ENCODE results near the gene CD68.
"Not testable (repeated sequence)": the region's sequence is repeated elsewhere in the genome, so short reads cannot be mapped to it uniquely, and the experiment has no call there.

The CD68 gene

GRCh38 chr17:7580604-7581575 lies 1.5 kb downstream of the CD68 start:
- DNase-seq = no peak

DNA sequence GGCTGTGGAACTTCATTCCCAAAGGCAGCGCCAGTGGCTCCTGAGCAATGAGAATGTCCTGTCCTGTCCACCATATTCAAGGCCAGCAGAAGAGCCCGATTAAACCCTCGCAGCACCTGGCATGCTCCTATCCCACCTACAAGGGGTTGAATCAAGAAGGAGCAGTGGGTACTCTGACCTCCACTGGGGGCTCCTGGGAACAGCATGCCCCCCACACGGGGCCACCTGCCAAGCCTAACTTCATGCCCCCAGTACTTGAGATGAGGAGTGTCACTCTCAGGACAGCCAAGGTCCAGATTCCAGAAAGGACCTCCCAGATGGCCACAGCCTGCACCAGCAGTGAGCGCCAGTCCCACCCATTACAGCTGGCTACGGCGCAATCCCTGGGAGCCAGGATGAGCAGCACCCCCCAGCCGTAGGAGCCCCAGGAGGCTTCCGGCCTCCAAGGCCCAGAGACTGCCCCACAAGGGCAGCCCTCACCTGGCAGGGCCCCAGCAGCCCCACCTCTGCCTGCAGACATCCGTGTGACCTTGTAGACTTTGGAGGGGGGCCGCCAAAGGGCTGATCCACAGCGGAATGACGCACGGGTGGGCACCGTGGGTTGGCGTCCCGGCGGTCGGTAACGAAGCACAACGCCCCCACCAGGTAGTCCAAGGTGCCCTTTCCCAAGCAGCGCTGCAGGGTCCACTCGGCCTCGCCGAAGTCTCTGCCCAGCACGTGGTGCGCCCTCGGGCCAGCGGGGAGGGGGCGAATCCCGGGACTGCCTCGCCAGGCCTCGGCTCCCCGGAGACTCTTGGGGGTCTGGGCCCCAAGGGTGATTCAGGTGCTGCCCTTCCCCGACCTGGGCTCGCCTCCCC lies 3.2 kb downstream of the CD68 start:
- DNase-seq = no peak

DNA sequence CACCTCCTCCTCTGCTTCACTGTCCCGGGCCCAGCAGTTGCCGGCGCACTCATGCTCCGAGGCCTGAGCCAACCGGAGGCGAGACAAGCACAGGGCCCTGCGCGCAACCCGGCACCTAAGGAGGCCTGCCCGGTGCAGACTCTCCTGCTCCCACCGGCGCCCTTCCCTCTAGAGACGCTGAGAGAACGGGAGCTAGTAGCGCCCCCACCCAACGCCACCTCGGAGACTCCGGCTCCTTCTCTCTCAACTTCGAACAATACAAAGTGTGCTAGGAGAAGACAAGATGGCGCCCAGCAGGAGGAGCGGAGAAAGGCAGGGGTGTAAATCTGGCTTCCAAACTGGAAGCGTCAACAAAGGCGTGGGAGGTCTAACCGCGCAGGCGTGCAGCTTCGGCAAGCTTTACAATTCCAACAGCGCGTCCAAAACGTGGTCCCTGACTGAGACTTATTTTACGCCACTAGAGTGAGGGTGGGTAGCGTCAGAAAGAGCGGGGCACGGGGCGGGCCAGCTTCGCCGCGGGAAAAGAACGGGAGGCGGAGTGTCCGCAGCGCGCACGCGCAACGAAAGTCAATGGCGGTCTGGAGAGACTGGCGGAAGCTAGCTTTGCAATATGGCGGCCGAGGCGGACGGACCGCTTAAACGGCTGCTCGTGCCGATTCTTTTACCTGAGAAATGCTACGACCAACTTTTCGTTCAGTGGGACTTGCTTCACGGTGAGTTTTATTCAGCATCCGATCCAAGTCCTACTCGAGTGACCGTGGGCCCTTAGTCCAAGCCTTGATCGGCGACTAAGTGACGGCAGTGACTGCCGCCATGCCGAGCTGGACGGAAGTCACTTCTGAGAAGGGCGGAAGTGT lies 4.0 kb downstream of the CD68 start, which contains the start of gene MPDU1:
MPDU1 (plus strand) TSS at position 600 of the 857 bp plus-strand sequence; CDS start at position 611, 11 bp downstream.
- DNase-seq = peak; percentile 99

DNA sequence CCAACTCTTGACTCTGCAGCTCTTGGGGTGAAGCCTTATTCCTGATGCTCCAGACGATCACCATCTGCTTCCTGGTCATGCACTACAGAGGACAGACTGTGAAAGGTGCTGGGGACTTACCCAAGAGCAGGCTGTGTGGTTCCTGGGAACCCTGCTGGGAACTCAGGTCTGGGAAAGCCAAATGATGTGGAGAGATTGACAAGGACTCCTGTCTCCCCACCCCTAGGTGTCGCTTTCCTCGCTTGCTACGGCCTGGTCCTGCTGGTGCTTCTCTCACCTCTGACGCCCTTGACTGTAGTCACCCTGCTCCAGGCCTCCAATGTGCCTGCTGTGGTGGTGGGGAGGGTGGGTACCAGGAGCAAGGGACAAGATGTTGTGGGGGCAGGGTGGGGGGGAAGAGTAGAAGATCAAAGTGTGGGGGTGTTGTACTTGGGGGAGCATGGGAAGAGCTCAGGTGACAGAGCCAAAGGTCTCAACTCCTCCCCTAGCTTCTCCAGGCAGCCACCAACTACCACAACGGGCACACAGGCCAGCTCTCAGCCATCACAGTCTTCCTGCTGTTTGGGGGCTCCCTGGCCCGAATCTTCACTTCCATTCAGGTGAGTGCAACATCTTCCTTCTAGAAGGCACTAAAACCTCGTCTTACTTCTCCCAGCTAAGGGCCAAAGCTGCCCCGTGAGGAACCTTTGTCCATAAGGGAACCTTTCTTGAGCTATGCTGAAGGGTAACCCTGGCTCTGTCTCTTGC lies 7.4 kb downstream of the CD68 start:
- no peak for DNase-seq

DNA sequence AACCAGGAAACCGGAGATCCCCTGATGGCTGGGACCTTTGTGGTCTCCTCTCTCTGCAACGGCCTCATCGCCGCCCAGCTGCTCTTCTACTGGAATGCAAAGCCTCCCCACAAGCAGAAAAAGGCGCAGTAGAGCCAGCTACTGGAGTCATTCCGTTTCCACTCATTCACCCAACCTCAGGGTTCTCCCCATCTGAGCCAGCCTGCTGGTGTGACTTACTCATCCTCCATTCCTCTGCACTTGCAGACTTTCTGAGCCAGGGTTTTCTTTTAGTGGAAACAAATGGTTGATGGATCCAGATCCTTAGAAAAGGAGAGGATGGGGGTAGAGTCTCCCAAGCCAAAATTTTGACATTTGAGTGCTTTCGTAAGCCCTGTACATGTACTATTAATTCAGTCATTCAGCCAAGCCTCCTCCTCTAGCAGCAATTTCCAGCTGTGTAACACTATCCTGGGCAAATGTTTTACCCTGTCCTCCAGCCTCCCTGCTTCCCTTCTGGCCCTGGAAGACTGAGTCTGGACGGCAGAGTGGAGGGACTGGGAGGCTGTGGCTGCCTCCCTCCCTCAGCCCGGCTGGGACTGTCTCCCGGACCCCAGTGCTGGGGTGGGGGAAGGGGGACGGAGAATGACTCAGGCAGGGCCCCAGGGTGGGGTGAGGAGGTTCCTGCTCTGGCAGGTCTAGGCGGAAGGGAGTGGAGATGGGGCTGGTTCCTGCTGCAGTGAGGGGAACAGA lies 8.1 kb downstream of the CD68 start:
- DNase-seq = no peak

DNA sequence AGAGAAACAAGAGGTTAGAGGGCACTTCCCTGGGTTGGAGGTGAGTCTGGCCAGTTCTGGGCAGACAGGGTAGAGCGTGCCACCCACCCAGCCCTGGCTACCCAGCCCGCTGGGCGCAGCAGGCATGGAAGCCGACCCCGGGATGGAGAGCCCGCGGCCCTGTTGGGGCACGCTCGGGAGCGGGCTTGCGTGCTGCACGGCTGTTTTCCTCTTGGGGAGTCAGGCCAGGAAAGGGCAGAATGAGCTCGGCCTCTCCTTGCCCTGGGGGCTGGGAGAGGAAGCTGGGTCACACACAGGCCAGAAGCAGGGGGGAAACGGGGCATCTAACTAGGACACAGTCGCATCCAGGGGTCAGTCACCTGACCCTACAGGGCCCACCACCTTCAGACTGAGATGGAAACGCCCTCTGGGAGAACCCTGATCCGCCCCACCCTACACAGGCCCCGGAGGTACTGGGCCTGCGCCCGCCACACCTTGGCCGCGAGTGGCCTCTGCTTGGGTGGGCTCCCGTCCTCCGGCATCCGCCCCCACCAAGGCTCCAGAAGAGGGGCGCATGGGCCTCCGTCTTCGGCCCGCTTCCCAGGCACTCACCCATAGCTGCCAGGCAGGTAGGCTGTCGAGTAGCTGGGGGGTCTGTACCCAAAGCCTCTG lies 9.2 kb downstream of the CD68 start:
- no peak for DNase-seq

DNA sequence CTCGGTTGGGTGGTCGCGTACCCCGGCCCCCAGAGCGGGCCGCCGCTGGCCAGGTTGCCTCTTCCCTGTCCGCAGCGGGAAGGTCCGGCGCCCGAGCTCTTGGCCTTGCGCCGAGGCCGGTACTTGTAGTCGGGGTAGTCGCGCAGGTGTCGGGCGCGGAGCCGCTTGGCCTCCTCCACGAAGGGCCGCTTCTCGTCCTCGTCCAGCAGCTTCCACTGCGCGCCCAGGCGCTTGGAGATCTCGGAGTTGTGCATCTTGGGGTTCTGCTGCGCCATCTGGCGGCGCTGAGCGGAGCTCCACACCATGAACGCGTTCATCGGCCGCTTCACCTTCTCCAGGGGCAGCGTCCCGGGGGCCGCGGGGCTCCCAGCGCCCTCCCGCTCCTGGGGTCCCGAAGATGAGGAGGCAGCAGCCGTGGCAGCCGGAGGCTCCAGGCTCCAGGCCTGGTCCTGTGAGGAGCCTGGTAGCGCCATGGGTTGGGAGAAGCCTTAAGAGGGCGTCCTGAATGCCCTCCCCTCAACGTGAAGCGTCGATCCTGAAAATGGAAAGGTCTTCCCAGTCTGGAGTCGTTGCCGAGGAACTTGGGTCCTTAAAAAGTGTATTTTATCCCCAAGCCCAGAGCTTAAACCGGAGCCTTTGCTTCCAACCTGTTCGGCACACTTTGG lies 9.9 kb downstream of the CD68 start:
- peak; percentile 82 for DNase-seq

- no peak for DNase-seq
These were observed 10.7 kb downstream of the CD68 start, which contains the start of gene SOX15 for GRCh38 chr17:7589891-7590691. Gene SOX15 (minus strand): TSS chr17:7590094. CDS start chr17:7589676, 418 bp downstream.

DNA sequence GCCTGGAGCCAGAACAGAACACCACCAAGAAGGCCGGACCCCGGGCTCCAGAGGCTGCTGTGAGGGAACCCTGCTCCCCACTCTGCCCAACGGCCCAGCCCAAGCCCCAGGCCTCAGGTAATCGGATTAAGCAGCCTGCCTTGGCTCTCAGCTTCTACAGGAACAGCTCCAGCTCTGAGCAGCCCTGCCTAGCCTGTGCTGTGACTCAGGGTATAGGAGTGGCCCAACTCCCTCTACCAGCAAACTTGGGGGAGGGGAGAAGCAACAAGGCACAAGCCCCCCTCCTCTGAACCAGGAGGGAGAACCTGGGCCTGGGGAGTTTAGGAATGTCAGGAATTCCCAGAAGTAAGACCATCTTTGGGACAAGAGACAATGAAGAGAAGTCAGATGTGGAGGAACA lies 11.3 kb downstream of the CD68 start:
- no peak for DNase-seq

DNA sequence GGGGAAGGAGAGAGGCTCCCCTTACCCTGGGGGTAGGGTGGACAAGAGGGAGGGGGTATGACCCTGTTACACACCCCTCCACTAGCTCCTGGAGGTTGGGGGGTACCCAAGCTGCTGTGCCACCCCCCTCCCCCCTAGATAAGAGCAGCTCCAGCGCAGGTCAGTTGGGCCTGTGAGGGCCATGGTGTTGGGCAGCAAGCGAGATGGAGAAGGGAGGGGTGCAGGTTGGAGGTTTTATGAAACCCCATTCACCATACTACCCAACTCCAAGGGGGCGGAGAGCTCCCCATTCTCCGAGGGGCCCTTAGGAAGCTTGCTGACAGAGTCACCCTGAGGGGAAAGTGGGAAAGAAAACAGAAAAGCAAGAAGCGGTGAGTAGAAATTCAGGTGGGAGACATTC lies 12.2 kb downstream of the CD68 start:
- no peak for DNase-seq

DNA sequence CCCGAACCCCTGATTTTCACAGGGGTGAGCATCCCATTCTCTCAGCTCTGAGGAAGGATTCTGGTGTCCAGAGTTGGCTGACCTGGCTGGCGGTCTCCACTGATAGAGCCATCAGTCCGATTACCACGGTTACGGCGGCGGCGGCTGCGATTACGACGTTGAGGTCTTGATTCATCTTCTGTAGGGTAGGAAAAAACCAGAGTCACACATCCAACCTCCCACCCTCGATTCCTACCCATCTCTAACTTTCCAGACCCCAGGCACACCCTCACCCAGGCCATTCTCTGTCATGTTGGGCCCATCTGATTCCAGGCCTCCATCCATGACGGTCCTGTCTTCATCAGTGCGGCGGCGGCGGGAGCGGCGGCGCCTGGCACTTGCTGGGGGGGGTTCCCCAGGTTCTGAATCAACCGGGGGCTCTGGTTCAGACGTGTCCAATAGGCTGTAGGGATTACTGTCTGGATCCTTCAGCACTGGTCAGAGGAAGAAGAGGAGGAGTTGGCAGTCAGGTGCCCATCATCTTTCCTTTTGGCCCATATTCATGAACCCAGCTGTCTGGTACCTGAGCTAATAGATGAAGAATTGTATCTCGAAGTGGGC lies 13.1 kb downstream of the CD68 start:
- DNase-seq = no peak

GRCh38 chr17:7593296-7593695 lies 13.9 kb downstream of the CD68 start:
- no peak for DNase-seq

DNA sequence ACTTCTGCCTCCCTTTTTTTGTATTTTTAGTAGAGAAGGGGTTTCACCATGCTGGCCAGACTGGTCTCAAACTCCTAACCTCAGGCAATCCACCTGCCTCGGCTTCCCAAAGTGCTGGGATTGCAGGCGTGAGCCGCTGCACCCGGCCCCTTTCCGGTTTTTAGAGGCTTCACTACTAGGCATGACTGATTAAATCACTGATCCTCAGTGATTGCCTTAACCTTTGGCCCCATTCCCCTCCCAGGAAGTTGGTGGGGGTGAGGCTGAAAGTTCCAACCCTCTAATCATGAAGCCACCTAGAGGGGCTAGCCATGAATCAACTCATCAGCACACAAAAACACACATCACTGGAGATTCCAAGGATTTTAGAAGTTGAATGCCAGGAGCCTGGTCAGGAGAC lies 18.1 kb downstream of the CD68 start:
- not testable (repeated sequence) for DNase-seq

DNA sequence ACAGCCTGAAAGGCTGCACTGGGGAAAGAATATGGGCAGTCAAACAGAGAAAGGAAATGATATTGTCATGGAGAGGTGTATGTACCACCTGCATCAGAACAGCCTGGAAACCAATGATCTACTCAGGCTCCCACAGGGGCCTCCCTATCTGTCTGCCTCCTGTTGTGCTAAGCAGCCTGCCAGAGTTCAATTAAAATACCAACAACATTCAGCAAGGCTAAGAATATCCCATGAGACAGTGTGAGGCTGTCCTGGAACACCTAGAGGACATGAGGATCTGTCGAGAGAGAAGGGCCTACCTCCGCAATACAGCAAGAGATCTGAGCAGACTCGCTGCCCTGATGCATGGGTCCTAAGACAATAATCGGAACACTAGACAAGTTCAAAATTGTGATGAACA lies 26.8 kb downstream of the CD68 start:
- DNase-seq = no peak

- DNase-seq = no peak
These were observed 31.2 kb downstream of the CD68 start for GRCh38 chr17:7610641-7611040.

GRCh38 chr17:7611635-7612293 lies 32.3 kb downstream of the CD68 start:
- no peak for DNase-seq

DNA sequence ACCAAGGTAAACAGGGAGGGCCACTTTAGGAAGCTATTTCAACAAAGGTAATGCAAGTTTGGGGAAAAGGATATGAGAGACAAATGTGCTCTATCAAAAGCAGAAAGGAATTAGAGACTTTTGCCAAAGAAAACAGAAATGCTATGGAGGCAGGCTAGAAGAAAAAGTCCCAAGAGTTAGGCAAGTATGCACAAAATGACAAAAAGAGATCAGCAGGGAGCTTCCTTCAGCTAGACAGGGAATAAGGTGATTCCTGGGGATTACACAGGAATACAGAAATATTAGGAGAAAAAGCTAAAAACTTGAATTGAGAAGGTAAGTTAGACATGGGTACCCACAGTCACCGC lies 32.8 kb downstream of the CD68 start:
- no peak for DNase-seq

DNA sequence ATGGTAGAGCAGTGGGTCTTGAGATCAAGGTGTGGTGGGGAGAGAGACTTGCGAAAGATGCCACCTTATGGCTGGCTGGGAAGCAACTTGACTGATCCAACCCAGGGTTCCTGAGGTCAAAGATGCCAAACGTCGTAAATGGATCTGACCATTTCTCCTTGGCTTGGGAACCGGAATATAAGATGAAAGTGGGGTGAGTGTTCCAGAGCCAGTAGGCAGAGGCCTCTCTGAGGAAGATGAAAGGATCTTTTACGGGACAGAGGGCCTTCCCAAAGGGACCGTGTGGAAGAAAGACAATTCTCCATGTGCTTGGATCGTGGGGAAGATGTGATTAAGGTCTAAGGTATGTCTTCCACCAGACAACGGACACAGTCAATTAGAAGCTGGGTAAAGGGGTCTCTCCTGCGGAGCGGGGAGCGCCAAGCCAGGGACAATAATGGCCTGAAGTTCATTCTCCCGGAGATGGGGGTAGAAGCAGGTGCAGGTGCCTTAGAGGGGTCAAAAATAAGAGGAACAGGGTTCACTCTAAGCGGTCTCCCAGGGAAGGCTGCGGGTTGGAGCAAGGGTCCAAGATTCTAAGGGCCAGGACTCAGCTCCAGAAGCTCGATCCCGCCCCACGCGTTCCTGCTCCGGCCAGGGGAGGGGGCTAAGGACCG lies 34.5 kb downstream of the CD68 start:
- DNase-seq = no peak

Measured in left hindlimb (tissue), 1 donor.